Activated T-helper 17 cell treated with anti-CD3 and anti-CD28 coated beads, Interleukin-2, amount 50 U/mL, for 72 hours (primary cell): ENCODE measurements around the gene AP5S1. TPM values are rescaled to one million over a fixed set of nuclear protein-coding genes. Genes with fewer than 3 reads are reported as not detected.

ENCODE experiments used
- total RNA-seq, 2 donors: library from RNA; stranded (reverse); gene quantifications; one replicate each; pipeline ENCODE4 v1.2.3, GENCODE V29; 2022

The AP5S1 gene
- total RNA-seq, 2 donors from 2014 or later, result 10.8 to 14.8 TPM

Other genes starting within 250 kb of the AP5S1 start
- gene GFRA4, start 157.1 kb upstream of the AP5S1 start, total RNA-seq, result not detected
- gene ADAM33, start 138.5 kb upstream of the AP5S1 start, total RNA-seq, result not detected
- gene SIGLEC1, start 107.9 kb upstream of the AP5S1 start, total RNA-seq, result not detected
- gene HSPA12B, start 87.9 kb upstream of the AP5S1 start, total RNA-seq, result not detected
- 10 to 100 TPM; 40.7 to 66.0 TPM for gene ADISSP, start 52.8 kb upstream of the AP5S1 start, total RNA-seq
- gene SPEF1, start 39.1 kb upstream of the AP5S1 start, total RNA-seq, result under 1 TPM; 0.24 TPM
- gene CENPB, start 33.8 kb upstream of the AP5S1 start, total RNA-seq, result 10 to 100 TPM; 42.3 to 82.1 TPM
- 100 to 1,000 TPM in 1 of 2 donors, 10 to 100 TPM in 1; 86.7 to 117 TPM for gene CDC25B, start 24.2 kb upstream of the AP5S1 start, total RNA-seq
- 10 to 100 TPM; 27.9 to 34.4 TPM for gene MAVS, start 26.3 kb downstream of the AP5S1 start, total RNA-seq
- gene PANK2, start 68.8 kb downstream of the AP5S1 start, total RNA-seq, result 10 to 100 TPM; 61.1 to 64.3 TPM
- gene RNF24, start 195.0 kb downstream of the AP5S1 start, total RNA-seq, result 10 to 100 TPM; 20.1 to 47.9 TPM